Adrenal gland (tissue), 12 donors: ENCODE measurements around the gene NRDC. TPM values are rescaled to one million over a fixed set of nuclear protein-coding genes. Genes with fewer than 3 reads are reported as not detected.

Experiments
- DNase-seq, 7 donors: peaks; one replicate each; pipeline ENCODE4 v3.0.0-alpha.2; 2019 to 2020
- H3K27ac ChIP-seq, 5 donors: fragments of 200-600 bp; sonication (generic) in 4 of 5; 1 replicate in 3 of 5; 2 replicates in 2 of 5; pipeline versions ENCODE4 v1.5.1 to v1.8.0; 2016 to 2020; ENCODE audit warnings: mild to moderate bottlenecking in 1 of 5
- H3K27me3 ChIP-seq: fragments of 200-600 bp; 2 replicates; pipeline ENCODE4 v1.8.0; 2021
- H3K36me3 ChIP-seq, 2 donors: fragments of 200-600 bp; replicated peaks in 1 of 2; 1 replicate in 1 of 2; 2 replicates in 1 of 2; pipeline versions ENCODE4 v1.5.1 to v1.8.0; 2018 to 2022
- H3K4me1 ChIP-seq, 2 donors: fragments of 200-600 bp; replicated peaks in 1 of 2; 1 replicate in 1 of 2; 2 replicates in 1 of 2; pipeline versions ENCODE4 v1.5.1 to v1.8.0; 2018 to 2021
- H3K4me3 ChIP-seq, 4 donors: fragments of 200-600 bp; sonication (generic) in 3 of 4; one replicate each; pipeline ENCODE4 v1.5.1; 2016 to 2018
- H3K9me3 ChIP-seq, 3 donors: fragments of 200-600 bp; sonication (generic) in 1 of 3; replicated peaks in 1 of 3; 1 replicate in 2 of 3; 2 replicates in 1 of 3; pipeline versions ENCODE4 v1.5.1 to v1.8.0; 2016 to 2021
- POLR2A ChIP-seq, 2 donors: fragments of 450-650 bp; IDR thresholded peaks; one replicate each; pipeline ENCODE4 v1.6.1; 2017; ENCODE audit warnings: antibody characterized with exemption in 2 of 2, mild to moderate bottlenecking in 2 of 2, moderate library complexity in 1 of 2
- WGBS, 4 donors: extraction: QIAGEN DNeasy Blood & Tissue Kit in 2 of 4; methylation state at CpG; one replicate each; pipeline versions ENCODE4 v1.1.5 to v1.1.7; 2013 to 2017; 5-methylcytosine and 5-hydroxymethylcytosine counted together
- intact Hi-C, 2 donors: fragments of 100-400 bp; cut with DNase I; formaldehyde crosslinking; loops; one replicate each; pipeline versions ENCODE4 v1.14.1 to v1.15.0; 2022 to 2023
- polyA plus RNA-seq, 3 donors: library from polyadenylated mRNA; stranded (reverse); fragments of 200-250 nt in 2 of 3; fragments of 350-450 nt in 1 of 3; fragmentation: Illumina TruSeq in 1 of 3; extraction: RNeasy Lipid Tissue Mini Kit (QIAGEN cat#74804) in 1 of 3; gene quantifications; one replicate each; pipeline ENCODE4 v1.2.3, GENCODE V29; 2013 to 2014
- total RNA-seq, 9 donors: library from RNA; depleted of rRNA in 4 of 9; stranded (reverse); fragments of >200 nt in 4 of 9; fragments of 120-200 nt in 1 of 9; fragmentation: NEBNext Ultra II Directional in 1 of 9; extraction: Animal tissue kit (Norgen Biotek cat#: 25700) in 1 of 9; gene quantifications; one replicate each; pipeline versions ENCODE4 v1.1.0 to v1.2.4, GENCODE V29; 2013 to 2023
- TF ChIP-seq, protein P1 (sequence below), 6 experiments: fragments of 450-650 bp in 4 of 6; fragments of 200-600 bp in 2 of 6; sonication (generic) in 1 of 6; IDR thresholded peaks; 1 replicate in 5 of 6; 2 replicates in 1 of 6; pipeline versions ENCODE4 v1.5.1 to v1.8.0; 2016 to 2021; ENCODE audit warnings: antibody characterized with exemption in 6 of 6, mild to moderate bottlenecking in 2 of 6, moderate library complexity in 1 of 6
- donor health status: healthy with polysubstance abuse.
- donor health status: Bipolar disorder and iron deficiency.
- donor health status: DM: yes; HTN: yes; CAD: no.
- donor health status: DM: no; HTN: no; CAD: no.
- donor health status: DM: no; HTN: no; CAD: no.
- donor health status: DM: yes; HTN: yes; CAD: no.

Gene NRDC
- total and polyA plus RNA-seq, 12 donors, result 49.5 to 373 (median 119) TPM

DNA sequence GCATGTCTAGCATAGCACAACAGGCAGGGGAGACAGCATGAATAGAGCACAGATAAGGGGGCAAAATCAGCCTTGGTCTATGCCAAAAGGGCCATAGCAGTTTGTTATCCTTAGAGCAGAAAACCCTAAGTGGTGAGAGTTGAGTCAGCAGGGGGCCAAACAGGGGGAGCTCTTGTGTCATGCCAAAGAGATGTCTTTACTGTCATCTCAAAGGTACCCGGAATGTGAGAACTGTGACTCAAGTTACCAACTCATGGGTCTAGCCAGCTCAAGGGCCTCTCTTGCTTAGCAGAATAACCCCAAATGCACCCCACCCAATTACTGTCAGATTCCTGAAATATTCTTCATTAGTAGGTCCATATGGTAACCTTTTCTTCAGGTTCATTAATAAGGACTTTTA, 45.9 kb upstream of the NRDC start:
- Histone ChIP-seq H3K36me3 (no peaks in the 10 kb centered on the region), H3K27ac (no peak overlapping the region), H3K9me3 (no peaks in the 10 kb centered on the region), H3K27me3 (no peaks in the 10 kb centered on the region), H3K4me3 (no peak overlapping the region), H3K4me1 (no peaks in the 10 kb centered on the region)
- intact Hi-C loops, result no loop called here
- WGBS, 4 donors, result 75 to 88% (median 84%) methylated on average over 1 of the region's 1 CpG
- DNase-seq, result no peak
- no peak for TF ChIP-seq POLR2A (IDR thresholded peaks at IDR 0.05)

DNA sequence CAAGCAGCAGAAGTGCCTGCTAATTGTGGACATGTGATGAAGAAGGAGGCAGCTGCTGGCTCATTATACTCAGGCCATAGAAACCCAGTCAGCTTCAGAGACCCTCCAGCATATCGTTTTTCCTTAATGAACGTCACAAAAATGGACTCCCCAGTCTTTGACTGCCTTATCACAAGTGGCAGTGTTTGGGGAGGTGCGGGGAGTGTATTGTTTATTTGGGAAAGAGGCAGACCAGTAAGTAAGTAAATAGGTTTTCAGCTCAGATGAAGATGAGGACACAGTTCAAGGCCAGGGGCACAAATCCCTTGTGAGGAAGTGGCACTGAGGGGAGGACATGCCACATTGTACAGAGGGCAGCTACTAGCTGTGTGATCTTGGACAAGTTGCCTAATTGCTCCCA, 43.5 kb upstream of the NRDC start:
- no peaks in the 10 kb centered on the region for H3K4me1 ChIP-seq
- 72 to 81% (median 77%) methylated on average over 3 of the region's 3 CpGs for whole genome bisulfite sequencing, 4 donors
- no peak for DNase-seq
- no peak for TF ChIP-seq POLR2A (IDR thresholded peaks at IDR 0.05)
- TF ChIP-seq, protein P1, sequence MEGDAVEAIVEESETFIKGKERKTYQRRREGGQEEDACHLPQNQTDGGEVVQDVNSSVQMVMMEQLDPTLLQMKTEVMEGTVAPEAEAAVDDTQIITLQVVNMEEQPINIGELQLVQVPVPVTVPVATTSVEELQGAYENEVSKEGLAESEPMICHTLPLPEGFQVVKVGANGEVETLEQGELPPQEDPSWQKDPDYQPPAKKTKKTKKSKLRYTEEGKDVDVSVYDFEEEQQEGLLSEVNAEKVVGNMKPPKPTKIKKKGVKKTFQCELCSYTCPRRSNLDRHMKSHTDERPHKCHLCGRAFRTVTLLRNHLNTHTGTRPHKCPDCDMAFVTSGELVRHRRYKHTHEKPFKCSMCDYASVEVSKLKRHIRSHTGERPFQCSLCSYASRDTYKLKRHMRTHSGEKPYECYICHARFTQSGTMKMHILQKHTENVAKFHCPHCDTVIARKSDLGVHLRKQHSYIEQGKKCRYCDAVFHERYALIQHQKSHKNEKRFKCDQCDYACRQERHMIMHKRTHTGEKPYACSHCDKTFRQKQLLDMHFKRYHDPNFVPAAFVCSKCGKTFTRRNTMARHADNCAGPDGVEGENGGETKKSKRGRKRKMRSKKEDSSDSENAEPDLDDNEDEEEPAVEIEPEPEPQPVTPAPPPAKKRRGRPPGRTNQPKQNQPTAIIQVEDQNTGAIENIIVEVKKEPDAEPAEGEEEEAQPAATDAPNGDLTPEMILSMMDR (IDR thresholded peaks at IDR 0.05), result no peak
- no peak overlapping the region for H3K4me3 ChIP-seq
- no peaks in the 10 kb centered on the region for H3K9me3 ChIP-seq
- no peaks in the 10 kb centered on the region for H3K27me3 ChIP-seq
- no peaks in the 10 kb centered on the region for H3K36me3 ChIP-seq
- no peak overlapping the region for H3K27ac ChIP-seq
- intact Hi-C loops, result no loop called here

DNA sequence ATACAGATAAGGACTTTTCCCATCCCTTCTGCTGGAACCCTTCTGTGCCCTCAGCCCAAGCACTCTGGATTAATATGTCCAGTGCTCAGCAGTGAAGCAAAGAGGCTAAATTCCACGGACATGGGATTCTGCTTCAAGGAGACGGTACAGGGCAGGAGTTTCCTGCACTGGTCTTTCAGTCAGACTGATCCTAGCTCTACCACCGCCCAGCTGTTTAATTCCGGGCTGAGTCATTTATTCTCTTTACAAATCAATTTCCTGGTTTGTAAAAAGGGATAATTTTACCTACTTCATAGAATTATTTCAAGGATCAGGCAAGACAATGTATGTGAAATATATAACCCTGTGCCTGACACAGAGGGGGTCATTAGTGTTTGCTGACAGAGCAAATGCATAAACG, 41.6 kb upstream of the NRDC start:
- Histone ChIP-seq H3K27me3 (no peaks in the 10 kb centered on the region), H3K27ac (no peak overlapping the region), H3K36me3 (no peaks in the 10 kb centered on the region), H3K4me1 (no peaks in the 10 kb centered on the region), H3K9me3 (no peaks in the 10 kb centered on the region), H3K4me3 (no peak overlapping the region)
- no peak for TF ChIP-seq POLR2A (IDR thresholded peaks at IDR 0.05)
- TF ChIP-seq, protein P1 (IDR thresholded peaks at IDR 0.05), result no peak
- no peak for DNase-seq
- intact Hi-C loops, result no loop called here
- 73 to 87% (median 79%) methylated on average over 5 of the region's 5 CpGs for WGBS, 4 donors

DNA sequence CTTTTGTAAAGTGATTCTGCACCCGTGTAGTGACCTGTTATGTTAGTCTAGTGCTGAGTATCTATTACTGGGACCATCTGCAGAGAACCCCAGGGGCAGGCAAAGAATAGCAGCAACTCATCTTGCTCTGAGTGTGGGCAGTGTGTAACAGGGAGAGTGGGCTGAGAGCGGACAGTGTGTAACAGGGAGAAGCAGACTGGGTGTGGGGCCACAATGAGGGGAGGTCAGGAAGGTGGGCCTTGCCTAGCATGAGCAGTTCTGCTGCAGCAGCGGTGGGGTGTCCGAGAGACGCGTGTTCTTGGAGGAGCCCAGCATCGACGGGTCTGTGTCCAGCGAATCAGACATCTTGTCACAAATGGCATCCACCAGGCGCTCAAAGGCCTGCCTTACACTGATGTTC, 41.2 kb upstream of the NRDC start:
- intact Hi-C loops, result no loop called here
- no peak overlapping the region for H3K4me3 ChIP-seq
- no peaks in the 10 kb centered on the region for H3K36me3 ChIP-seq
- WGBS, 4 donors, result 89 to 91% (median 90%) methylated on average over 10 of the region's 10 CpGs
- no peaks in the 10 kb centered on the region for H3K27me3 ChIP-seq
- H3K4me1 ChIP-seq, result no peaks in the 10 kb centered on the region
- H3K27ac ChIP-seq, result no peak overlapping the region
- no peak for DNase-seq
- no peak for TF ChIP-seq POLR2A (IDR thresholded peaks at IDR 0.05)
- TF ChIP-seq, protein P1 (IDR thresholded peaks at IDR 0.05), result no peak
- H3K9me3 ChIP-seq, result no peaks in the 10 kb centered on the region

DNA sequence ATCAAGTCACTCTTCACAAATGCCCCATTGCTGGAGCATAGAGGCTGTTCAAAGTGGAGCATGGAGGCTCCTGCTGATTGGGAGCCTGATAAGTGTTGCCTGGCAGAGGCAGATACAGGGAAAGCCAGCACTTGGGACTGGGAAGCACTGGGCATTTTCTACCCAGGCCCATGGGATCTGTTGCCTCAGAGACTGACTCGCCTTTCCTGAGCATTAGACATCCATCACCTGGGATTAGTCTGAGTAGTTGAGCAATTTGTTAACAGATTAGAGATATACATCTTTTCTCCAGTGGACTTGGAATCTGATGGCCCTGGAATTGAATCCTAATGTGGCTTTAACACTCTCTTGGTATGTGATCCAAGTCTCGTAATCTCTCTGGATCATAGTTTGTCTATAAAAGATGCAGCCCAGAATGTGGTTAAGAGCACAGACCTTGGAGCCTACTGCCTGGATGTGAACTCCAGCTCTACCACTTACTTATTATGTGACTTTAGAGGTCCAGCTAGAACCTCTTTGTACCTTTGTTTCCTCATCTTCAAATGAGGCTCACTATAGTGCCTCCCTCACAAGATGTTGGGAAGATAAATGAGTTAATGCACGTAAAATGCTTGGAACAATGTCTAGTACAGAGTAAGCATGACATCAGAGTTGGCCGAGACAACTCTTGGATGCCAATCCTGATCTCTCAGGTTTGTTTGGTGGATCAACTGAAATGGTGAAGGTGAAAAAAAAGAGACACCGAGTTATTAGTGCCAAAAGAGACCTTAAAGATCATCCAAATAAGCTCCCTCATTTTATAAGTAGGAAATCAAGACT, 38.3 kb upstream of the NRDC start:
- 76 to 83% (median 80%) methylated on average over 5 of the region's 5 CpGs for WGBS, 4 donors
- Histone ChIP-seq H3K9me3 (no peaks in the 10 kb centered on the region), H3K4me1 (no peaks in the 10 kb centered on the region), H3K27ac (no peak overlapping the region), H3K27me3 (no peaks in the 10 kb centered on the region), H3K4me3 (no peak overlapping the region), H3K36me3 (no peaks in the 10 kb centered on the region)
- peak in 1 of 7 donors; percentile 3 for DNase-seq
- intact Hi-C loops, result no loop called here
- TF ChIP-seq, protein P1 (IDR thresholded peaks at IDR 0.05), result no peak
- no peak for TF ChIP-seq POLR2A (IDR thresholded peaks at IDR 0.05)
